GM12875 (cell line): ENCODE results near the gene BGN.
A peak's percentile ranks its signal among the peaks of the same experiment; 100 is the strongest.

Source experiments
- H3K4me3 ChIP-seq: one replicate; pipeline ENCODE4 v1.5.1; 2011; ENCODE audit warnings: low read depth, low read length, control low read depth
- TF ChIP-seq, protein P1 (sequence below): IDR thresholded peaks from 2 replicates; pipeline ENCODE4 v1.5.1; 2011; ENCODE audit warnings: low read depth, mild to moderate bottlenecking, control low read depth, inconsistent platforms, low read length, moderate library complexity, borderline replicate concordance; ENCODE audit not compliant: insufficient read depth

Gene BGN

DNA sequence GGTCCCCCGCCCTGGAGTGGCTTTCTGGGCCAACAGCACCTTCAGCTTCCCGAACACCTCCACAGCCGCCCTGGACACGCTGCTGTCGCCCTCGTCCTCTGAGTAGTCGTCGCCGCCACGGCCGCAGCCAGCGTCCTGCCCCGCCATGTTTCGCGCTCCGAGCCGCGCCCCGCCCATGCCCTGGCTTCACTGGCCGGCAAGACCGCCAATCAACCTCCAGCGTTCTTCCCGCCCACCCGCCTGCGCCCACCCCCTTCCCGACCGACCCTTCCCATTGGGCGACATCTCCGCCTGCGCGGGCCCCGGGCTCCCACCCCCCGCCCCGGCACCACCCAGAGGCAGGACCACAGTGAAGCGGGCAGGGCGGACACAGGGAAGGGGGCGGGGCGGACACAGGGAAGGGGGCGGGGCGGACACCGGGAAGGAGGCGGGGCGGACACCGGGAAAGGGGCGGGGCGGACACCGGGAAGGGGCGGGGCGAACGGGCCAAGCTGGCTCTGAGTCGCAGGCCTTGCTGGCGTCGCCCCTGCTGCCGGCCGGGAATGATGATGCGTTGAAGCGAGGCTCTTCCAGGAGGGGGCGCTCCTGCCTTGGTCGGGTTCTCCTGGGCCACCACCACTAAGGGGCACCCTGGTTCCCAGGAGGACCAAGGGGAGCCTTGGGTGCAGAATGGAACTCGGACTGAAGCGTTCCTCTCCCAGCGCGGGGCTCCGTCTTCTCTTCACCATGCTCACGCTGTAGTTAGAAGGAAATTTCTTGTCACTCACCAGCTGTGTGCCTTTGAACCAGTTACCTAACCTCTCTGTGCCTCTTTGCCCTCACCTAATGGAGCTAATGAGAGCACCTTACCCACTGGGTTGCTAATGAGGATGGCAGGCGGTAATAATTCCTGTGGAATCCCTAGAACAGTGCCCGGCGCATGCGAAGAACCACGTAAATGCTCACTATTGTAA is 24.1 kb upstream of the BGN start, which contains the start of gene HAUS7:
HAUS7 (minus strand) TSS at position 166 of the 953 bp plus-strand sequence; CDS start at position 147, 19 bp downstream.
- peak within 1 kb of the TSS; percentile 79 for H3K4me3 ChIP-seq
- TF ChIP-seq, protein P1, sequence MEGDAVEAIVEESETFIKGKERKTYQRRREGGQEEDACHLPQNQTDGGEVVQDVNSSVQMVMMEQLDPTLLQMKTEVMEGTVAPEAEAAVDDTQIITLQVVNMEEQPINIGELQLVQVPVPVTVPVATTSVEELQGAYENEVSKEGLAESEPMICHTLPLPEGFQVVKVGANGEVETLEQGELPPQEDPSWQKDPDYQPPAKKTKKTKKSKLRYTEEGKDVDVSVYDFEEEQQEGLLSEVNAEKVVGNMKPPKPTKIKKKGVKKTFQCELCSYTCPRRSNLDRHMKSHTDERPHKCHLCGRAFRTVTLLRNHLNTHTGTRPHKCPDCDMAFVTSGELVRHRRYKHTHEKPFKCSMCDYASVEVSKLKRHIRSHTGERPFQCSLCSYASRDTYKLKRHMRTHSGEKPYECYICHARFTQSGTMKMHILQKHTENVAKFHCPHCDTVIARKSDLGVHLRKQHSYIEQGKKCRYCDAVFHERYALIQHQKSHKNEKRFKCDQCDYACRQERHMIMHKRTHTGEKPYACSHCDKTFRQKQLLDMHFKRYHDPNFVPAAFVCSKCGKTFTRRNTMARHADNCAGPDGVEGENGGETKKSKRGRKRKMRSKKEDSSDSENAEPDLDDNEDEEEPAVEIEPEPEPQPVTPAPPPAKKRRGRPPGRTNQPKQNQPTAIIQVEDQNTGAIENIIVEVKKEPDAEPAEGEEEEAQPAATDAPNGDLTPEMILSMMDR, result peak; percentile 69

DNA sequence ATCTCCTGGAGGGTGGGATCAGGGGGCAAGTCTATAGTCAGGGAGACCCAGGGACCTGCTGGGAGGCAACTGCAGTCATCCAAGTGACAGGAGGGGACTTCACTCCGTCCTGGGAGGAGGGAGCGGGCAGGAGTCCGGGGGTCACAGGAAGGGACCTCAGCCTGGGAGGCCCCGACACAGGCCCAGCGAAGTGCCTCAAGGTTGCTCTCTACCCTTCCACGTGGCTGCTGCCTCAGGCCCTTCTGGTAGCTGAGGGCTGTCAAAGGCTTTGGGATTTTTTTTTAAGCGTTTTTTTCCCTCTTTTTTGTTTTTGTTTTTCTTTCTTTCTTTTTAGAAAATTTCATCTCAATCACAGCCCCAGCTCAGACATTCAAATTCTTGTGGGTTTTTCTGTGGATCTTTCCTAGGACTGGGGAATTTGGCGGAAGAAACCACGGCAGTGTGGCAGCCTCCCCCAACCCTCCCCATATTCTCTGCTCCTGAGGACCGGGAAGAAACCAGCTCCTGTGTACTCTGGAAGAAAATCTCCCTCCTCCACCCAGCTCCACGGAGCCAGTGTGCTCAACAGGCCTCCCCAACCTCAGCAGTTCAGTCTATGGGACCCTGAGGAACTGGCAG is 23.0 kb upstream of the BGN start:
- H3K4me3 ChIP-seq, result no peak overlapping the region
- TF ChIP-seq, protein P1, result no peak

DNA sequence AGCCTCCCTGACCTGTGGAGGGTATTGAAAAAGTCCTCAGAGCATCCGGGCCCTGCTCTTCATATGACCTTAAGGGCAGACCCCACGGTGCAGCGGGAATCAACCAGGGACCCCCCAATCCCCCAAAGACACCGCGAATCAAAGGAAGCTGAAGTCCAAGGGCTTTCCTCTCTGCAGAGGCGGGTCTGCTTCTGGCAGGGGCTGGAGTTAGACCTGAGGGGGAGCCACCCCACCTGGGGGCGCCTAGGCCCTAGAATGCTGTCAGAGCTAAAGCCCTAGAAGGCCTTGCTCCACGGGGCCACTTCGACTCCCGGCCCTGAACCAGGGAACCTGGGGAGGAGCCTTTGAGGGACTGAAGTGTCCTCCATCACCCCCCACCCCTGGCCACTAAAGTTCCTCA is 21.7 kb upstream of the BGN start:
- TF ChIP-seq, protein P1, result no peak
- no peak overlapping the region for H3K4me3 ChIP-seq

DNA sequence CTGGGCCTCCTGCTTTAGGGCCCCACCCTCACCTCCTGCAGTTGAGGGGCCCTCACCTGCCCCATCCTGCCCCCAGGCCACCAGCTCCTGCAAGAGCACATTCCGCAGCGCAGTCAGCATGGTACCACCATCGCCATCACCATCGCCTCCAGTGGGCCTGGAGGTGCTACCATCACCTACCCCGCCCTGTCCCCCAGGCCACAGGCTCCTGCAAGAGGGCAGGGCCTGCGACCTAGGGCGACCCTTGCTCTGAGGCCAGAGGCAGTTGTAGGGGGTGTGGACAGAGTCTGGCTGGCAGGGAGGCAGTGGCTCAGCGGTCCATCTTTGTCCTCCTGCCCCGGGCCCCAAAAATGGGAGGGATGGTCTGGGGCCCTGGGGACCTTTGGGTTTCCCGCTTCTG is 20.5 kb upstream of the BGN start:
- no peak overlapping the region for H3K4me3 ChIP-seq
- TF ChIP-seq, protein P1, result no peak

DNA sequence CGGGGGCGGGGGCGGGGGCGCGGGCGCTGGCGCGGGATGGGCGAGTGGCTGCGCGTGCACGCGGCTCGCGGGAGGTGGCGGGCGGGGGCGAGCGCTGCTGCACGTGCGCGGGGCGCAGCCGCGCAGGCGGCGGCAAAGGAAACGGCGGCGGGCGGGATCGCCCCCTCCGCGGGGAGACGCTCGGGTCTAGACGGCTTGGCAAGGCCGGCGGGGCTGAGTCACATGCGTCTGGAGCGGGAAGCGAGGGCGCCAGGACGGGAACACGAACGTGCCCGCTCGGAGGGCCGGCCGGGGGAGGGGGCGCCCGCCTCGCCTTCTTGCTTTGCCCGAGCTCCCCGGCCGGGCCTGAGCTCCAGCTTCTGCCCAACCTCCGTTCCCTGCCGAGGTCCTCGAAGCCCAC is 20.1 kb upstream of the BGN start:
- TF ChIP-seq, protein P1, result no peak
- no peak overlapping the region for H3K4me3 ChIP-seq

DNA sequence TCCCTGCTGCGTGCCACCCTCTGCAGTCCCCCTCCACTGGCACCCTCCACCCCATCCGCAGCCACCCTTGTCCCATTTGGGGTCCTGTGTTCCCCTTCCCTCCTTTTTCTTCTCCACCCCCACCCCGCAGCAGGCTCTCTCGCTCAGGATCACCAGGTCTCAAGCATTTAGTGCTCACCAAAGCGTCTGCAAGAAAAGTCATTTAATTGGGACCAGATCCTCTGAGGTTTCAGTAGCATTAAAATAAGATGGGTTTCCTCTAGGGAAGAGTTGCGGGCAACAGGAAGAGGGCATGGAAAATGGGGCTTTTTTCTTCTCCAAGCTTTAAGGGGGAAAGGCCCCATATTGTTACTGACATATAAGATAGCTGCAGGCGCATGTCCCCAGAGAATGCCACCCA is 19.5 kb upstream of the BGN start:
- TF ChIP-seq, protein P1, result no peak

More for the DNA sequence above, 19.5 kb upstream of the BGN start:
- no peak overlapping the region for H3K4me3 ChIP-seq
